SJSA1 (cell line): ENCODE data around the gene ZFHX3. TPM values are rescaled to one million over a fixed set of nuclear protein-coding genes. Genes with fewer than 3 reads are reported as not detected.

ENCODE experiments used
- DNase-seq, 2 experiments: peaks; one replicate each; pipeline ENCODE4 v3.0.0-alpha.2; 2015 to 2020; ENCODE audit warnings: low spot score in 2 of 2, low read depth in 1 of 2
- H3K27ac ChIP-seq: fragments of 250-450 bp; sonication (Bioruptor Pico); 2 replicates; pipeline ENCODE4 v1.5.1; 2020; ENCODE audit warnings: mild to moderate bottlenecking, moderate library complexity
- H3K27me3 ChIP-seq: fragments of 250-450 bp; sonication (Bioruptor Pico); replicated peaks from 2 replicates; pipeline ENCODE4 v1.5.1; 2020; ENCODE audit warnings: mild to moderate bottlenecking, moderate library complexity
- H3K36me3 ChIP-seq: fragments of 250-450 bp; sonication (Bioruptor Pico); 2 replicates; pipeline ENCODE4 v1.5.1; 2020; ENCODE audit warnings: mild to moderate bottlenecking
- H3K4me1 ChIP-seq: fragments of 250-450 bp; sonication (Bioruptor Pico); replicated peaks from 2 replicates; pipeline ENCODE4 v1.6.1; 2021; ENCODE audit warnings: mild to moderate bottlenecking
- H3K4me3 ChIP-seq: fragments of 250-450 bp; sonication (Bioruptor Pico); 2 replicates; pipeline ENCODE4 v1.5.1; 2020; ENCODE audit warnings: mild to moderate bottlenecking
- H3K9me3 ChIP-seq: fragments of 250-450 bp; sonication (Bioruptor Pico); replicated peaks from 2 replicates; pipeline ENCODE4 v1.5.1; 2020; ENCODE audit warnings: mild to moderate bottlenecking
- total RNA-seq: library from RNA; depleted of rRNA; stranded (reverse); fragments of >200 nt; shearing (Covaris generic); gene quantifications from 2 replicates; pipeline ENCODE4 v1.2.3, GENCODE V29; 2014

Gene ZFHX3
- total RNA-seq, 1 experiment from 2014 or later: 2.3 TPM

GRCh38 chr16:72768591-72768990, 279.3 kb downstream of the ZFHX3 start:
- H3K4me3 ChIP-seq: no peak overlapping the region
- 0 out of 2 replicates have a peak, but pooled peaks cover 5% of the 10 kb centered on the region for H3K4me1 ChIP-seq
- H3K36me3 ChIP-seq: no peaks in the 10 kb centered on the region
- no peak overlapping the region for H3K27ac ChIP-seq
- 0 out of 2 replicates have a peak, but pooled peaks cover 3% of the 10 kb centered on the region for H3K9me3 ChIP-seq
- DNase-seq: no peak
- H3K27me3 ChIP-seq: no peaks in the 10 kb centered on the region

DNA sequence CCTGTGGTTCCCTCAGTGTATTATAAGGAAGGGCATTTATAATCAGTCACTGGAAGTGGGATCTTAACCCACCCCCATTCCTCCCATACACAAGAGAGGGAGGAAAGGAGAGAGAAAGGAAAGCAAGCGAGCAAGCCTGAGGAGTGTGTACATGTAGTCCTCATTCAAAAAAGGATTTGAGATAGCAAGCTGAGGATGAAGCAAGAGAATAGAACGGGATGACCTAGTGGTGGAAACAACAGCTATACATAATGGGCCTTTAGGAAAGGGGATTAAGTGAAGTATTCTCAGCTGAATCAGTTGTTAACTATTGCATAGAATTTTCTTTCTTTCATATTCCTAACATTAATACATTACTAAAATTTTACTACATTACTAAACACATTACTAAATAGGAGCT, 281.4 kb downstream of the ZFHX3 start:
- Histone ChIP-seq H3K27me3 (no peaks in the 10 kb centered on the region), H3K9me3 (0 out of 2 replicates have a peak, but pooled peaks cover 3% of the 10 kb centered on the region), H3K36me3 (no peaks in the 10 kb centered on the region), H3K4me1 (0 out of 2 replicates have a peak, but pooled peaks cover 5% of the 10 kb centered on the region), H3K4me3 (no peak overlapping the region), H3K27ac (no peak overlapping the region)
- DNase-seq: no peak

DNA sequence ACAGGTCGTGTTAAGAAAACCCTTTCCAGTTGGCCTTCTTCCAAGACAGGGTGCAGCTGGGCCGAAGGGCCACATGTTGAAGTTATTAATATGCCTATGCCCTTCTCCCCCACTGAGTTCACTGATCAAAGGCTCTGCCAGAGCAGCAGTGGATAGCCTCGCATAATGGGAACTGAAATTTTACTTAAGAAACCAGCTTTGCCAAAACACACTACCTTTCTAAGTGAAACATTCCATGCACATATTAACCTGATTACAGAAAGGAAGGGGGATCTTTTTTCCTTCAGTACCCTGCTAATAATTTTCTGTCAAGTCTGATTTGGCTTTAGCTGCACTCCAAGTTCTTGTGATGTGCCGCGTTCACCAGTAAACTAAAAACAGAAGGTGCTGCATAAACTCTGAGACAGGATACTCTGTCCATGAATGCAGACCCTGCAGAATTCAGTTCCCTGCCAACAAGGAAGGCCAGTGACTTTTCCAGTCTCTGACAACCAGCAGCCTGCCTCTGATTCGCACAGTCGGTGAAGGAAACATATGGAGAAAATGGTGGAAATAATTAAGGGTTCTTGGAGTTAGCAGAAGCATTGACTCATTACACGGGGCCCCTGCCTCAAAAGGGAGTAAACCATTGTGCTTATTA, 283.8 kb downstream of the ZFHX3 start:
- Histone ChIP-seq H3K4me1 (no peaks in the 10 kb centered on the region), H3K27ac (no peak overlapping the region), H3K4me3 (no peak overlapping the region), H3K36me3 (no peaks in the 10 kb centered on the region), H3K27me3 (no peaks in the 10 kb centered on the region), H3K9me3 (no peaks in the 10 kb centered on the region)
- DNase-seq: no peak

DNA sequence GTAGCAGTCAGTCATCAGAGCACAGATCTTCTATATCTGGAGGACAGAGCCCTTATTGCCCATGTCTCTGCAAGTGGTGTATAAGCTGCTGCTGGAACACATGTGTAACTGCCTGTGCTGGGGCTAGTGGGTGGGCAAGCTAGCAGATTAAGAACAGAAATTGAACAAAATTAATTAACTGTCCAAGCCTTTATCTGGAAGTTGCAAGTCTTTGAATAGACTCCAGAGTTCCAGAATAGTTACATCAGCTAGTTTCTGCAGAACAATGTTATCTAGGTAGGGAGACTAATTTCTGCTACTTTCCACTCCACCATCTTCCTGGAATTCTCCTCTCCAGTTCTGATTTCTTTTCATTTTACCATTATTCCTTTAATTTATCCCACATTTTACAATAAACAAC, 287.3 kb downstream of the ZFHX3 start:
- Histone ChIP-seq H3K27ac (no peak overlapping the region), H3K4me3 (no peak overlapping the region), H3K27me3 (no peaks in the 10 kb centered on the region), H3K9me3 (no peaks in the 10 kb centered on the region), H3K36me3 (no peaks in the 10 kb centered on the region), H3K4me1 (no peaks in the 10 kb centered on the region)
- DNase-seq: no peak

GRCh38 chr16:72753881-72754280, 294.0 kb downstream of the ZFHX3 start:
- no peak overlapping the region for H3K4me3 ChIP-seq
- no peaks in the 10 kb centered on the region for H3K4me1 ChIP-seq
- H3K27me3 ChIP-seq: no peaks in the 10 kb centered on the region
- no peak for DNase-seq
- H3K36me3 ChIP-seq: no peaks in the 10 kb centered on the region
- H3K9me3 ChIP-seq: no peaks in the 10 kb centered on the region
- H3K27ac ChIP-seq: no peak overlapping the region

GRCh38 chr16:72752004-72752695, 295.8 kb downstream of the ZFHX3 start:
- Histone ChIP-seq H3K4me3 (no peak overlapping the region), H3K27me3 (no peaks in the 10 kb centered on the region), H3K27ac (no peak overlapping the region), H3K36me3 (no peaks in the 10 kb centered on the region), H3K9me3 (no peaks in the 10 kb centered on the region), H3K4me1 (no peaks in the 10 kb centered on the region)
- DNase-seq: no peak

DNA sequence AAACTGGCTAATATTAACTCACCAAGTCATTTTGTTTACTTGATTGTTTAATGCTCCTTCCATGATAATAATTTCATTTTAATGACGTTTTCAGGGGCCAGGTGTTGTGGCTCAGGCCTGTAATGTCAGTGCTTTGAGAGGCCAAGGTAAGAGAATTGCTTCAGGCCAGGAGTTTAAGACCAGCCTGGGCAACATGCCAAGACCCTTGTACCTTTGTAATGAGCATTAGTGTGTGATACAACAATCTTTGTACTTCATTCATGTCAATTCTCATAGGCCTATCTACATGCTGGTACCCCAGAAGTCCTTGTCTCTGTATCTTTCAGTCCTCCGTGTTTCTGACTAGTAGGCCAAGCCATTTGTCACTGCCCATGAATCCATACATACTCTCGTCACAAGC, 296.9 kb downstream of the ZFHX3 start:
- no peak for DNase-seq
- Histone ChIP-seq H3K27ac (no peak overlapping the region), H3K4me3 (no peak overlapping the region), H3K4me1 (no peaks in the 10 kb centered on the region), H3K27me3 (no peaks in the 10 kb centered on the region), H3K9me3 (no peaks in the 10 kb centered on the region), H3K36me3 (no peaks in the 10 kb centered on the region)

DNA sequence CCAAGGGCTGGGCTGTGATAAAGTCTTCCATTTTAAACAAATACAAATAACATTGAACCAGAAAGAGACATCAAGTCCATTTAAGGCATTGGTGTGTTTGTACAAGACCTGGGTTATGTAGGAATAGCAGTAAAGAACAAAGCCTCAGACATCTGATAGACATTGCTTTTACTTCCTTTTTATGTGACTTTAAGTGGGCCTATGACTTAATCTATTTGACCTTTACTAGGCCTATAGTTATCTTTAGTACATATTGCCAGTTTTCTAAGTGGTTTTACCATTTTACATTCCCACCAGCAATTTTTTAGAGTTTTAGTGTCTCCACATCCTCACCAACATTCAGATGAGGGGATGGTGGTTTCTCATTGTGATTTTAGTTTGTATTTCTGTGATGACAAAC, 298.8 kb downstream of the ZFHX3 start:
- no peaks in the 10 kb centered on the region for H3K36me3 ChIP-seq
- H3K27me3 ChIP-seq: no peaks in the 10 kb centered on the region
- DNase-seq: no peak
- no peaks in the 10 kb centered on the region for H3K9me3 ChIP-seq
- no peak overlapping the region for H3K4me3 ChIP-seq
- H3K4me1 ChIP-seq: no peaks in the 10 kb centered on the region
- no peak overlapping the region for H3K27ac ChIP-seq

- Histone ChIP-seq H3K4me1 (peaks cover 17% of the 10 kb centered on the region), H3K27me3 (no peaks in the 10 kb centered on the region), H3K36me3 (no peaks in the 10 kb centered on the region), H3K4me3 (no peak overlapping the region), H3K9me3 (no peaks in the 10 kb centered on the region), H3K27ac (no peak overlapping the region)
- DNase-seq: no peak
Observed at GRCh38 chr16:72744076-72744793, 303.7 kb downstream of the ZFHX3 start.

DNA sequence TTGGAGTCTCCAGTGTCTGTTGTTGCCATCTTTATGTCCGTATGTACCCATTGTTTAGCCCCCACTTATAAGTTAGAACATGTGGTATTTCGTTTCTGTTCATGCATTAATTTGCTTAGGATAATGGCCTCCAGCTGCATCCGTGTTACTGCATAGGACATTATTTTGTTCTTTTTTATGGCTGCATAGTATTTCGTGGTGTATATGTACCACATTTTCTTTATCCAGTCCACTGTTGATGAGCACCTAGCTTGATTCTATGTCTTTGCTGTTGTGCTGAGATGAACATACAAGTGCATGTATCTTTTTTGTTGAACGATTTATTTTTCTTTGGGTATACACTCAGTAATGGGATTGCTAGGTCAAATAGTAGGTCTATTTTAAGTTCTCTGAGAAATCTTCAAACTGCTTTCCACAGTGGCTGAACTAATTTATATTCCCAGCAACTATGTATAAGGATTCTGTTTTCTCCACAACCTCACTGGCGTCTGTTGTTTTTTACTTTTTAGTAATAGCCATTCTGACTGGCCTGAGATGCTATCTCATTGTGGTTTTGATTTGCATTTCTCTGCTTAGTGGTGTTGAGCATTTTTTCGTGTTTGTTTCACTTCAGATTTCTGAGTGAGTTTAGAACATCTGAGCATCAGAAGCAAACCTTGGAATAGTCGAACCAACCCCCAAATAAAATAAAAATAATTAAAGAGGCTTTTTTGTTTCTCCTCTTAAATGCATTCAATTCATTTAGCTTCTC, 304.7 kb downstream of the ZFHX3 start:
- no peaks in the 10 kb centered on the region for H3K27me3 ChIP-seq
- H3K36me3 ChIP-seq: no peaks in the 10 kb centered on the region
- no peak overlapping the region for H3K27ac ChIP-seq
- no peak for DNase-seq
- peaks cover 22% of the 10 kb centered on the region for H3K4me1 ChIP-seq
- H3K9me3 ChIP-seq: no peaks in the 10 kb centered on the region
- no peak overlapping the region for H3K4me3 ChIP-seq

DNA sequence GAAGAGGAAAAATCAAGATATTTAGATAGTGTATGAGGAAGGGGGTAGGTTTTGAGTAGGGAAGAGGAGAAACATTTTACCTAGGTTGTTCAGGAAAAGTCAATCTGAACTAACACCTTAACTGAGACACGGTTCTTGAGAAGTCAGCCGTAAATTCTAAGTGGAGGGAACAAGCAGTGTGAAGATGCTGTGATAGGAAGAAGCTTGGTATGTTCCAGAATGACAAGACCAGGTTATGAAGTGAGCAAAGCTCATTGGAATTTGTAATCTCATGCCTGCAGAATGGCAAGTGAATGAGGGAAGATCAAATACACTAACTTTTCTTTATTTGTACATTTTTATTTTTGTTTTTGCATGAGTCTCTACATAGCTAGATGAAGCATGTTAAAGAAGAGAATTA, 307.6 kb downstream of the ZFHX3 start:
- peak in 1 of 2 experiments; percentile 25 for DNase-seq
- Histone ChIP-seq H3K9me3 (no peaks in the 10 kb centered on the region), H3K36me3 (no peaks in the 10 kb centered on the region), H3K4me3 (no peak overlapping the region), H3K27ac (peak overlapping the region; percentile 61), H3K27me3 (no peaks in the 10 kb centered on the region), H3K4me1 (peaks cover 26% of the 10 kb centered on the region)

GRCh38 chr16:72739577-72739976, 308.4 kb downstream of the ZFHX3 start:
- Histone ChIP-seq H3K9me3 (no peaks in the 10 kb centered on the region), H3K27me3 (no peaks in the 10 kb centered on the region), H3K27ac (peak overlapping the region; percentile 61), H3K36me3 (no peaks in the 10 kb centered on the region), H3K4me3 (no peak overlapping the region), H3K4me1 (peaks cover 26% of the 10 kb centered on the region)
- DNase-seq: peak in 1 of 2 experiments; percentile 69

DNA sequence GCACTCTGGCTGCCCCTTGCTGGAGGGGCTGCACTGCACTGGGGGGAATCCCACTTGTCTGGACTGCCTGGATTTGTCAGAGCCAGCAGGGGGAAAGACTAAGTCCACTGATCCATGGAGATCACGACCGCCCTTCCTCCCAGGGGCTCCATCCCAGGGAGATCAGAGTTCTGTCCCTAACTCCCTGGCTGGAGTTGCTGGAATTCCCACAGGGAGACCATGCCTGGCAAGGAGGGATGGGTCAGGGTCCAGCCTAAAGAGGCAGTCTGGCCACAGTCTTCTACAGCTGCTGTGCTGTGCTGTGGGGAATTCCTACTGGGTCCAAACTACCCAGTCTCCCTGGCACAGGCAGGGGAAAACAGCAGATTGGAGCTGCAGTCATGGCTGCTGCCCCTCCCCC, 311.9 kb downstream of the ZFHX3 start:
- Histone ChIP-seq H3K36me3 (no peaks in the 10 kb centered on the region), H3K4me3 (no peak overlapping the region), H3K27me3 (no peaks in the 10 kb centered on the region), H3K9me3 (no peaks in the 10 kb centered on the region), H3K4me1 (peaks cover 26% of the 10 kb centered on the region), H3K27ac (no peak overlapping the region)
- no peak for DNase-seq
